Esophagus muscularis mucosa (tissue), 4 donors: ENCODE measurements around the gene PGF.

Experiments used
- EP300 ChIP-seq: sonication (generic); formaldehyde crosslinking; IDR thresholded peaks from one replicate; pipeline ENCODE4 v1.6.1; 2017; ENCODE audit warnings: antibody characterized with exemption
- POLR2A ChIP-seq: fragments of 450-650 bp; IDR thresholded peaks from one replicate; pipeline ENCODE4 v1.6.1; 2017; ENCODE audit warnings: antibody characterized with exemption, moderate library complexity, mild to moderate bottlenecking, low read depth
- POLR2AphosphoS5 ChIP-seq, 2 donors: sonication (generic); formaldehyde crosslinking; IDR thresholded peaks; one replicate each; pipeline ENCODE4 v1.6.1; 2017; ENCODE audit warnings: antibody characterized with exemption in 2 of 2
- TF ChIP-seq, protein P1 (sequence below), 3 experiments: fragments of 200-600 bp in 2 of 3; fragments of 450-650 bp in 1 of 3; sonication (generic) in 2 of 3; IDR thresholded peaks; one replicate each; pipeline ENCODE4 v1.5.1; 2017 to 2019; ENCODE audit warnings: antibody characterized with exemption in 3 of 3, mild to moderate bottlenecking in 2 of 3, moderate library complexity in 1 of 3

DNA sequence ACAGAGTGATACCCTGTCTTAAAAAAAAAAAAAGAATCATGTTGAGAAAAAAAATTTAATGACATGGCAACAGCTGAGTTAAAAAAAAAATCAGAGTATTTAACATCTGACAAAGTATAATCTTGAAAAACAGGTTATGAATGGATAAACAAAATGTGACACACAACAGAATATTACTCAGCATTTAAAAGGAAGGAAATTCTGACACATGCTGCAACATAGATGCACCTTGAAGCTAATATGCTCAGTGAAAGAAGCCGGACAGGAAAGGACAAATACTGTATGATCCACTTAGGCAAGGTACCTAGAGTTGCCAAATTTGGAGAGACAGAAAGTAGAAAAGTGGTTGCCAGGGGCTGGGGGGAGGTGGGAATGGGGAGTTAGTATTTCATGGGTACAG lies 27.9 kb upstream of the PGF start:
- TF ChIP-seq POLR2A = no peak
- TF ChIP-seq POLR2AphosphoS5 (IDR thresholded peaks at IDR 0.05) = no peak
- TF ChIP-seq, protein P1, sequence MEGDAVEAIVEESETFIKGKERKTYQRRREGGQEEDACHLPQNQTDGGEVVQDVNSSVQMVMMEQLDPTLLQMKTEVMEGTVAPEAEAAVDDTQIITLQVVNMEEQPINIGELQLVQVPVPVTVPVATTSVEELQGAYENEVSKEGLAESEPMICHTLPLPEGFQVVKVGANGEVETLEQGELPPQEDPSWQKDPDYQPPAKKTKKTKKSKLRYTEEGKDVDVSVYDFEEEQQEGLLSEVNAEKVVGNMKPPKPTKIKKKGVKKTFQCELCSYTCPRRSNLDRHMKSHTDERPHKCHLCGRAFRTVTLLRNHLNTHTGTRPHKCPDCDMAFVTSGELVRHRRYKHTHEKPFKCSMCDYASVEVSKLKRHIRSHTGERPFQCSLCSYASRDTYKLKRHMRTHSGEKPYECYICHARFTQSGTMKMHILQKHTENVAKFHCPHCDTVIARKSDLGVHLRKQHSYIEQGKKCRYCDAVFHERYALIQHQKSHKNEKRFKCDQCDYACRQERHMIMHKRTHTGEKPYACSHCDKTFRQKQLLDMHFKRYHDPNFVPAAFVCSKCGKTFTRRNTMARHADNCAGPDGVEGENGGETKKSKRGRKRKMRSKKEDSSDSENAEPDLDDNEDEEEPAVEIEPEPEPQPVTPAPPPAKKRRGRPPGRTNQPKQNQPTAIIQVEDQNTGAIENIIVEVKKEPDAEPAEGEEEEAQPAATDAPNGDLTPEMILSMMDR (IDR thresholded peaks at IDR 0.05) = no peak
- no peak for TF ChIP-seq EP300
